ENCODE data around the gene SH3RF3.

Gene SH3RF3

GRCh38 chr2:109261906-109262631 lies 133.1 kb downstream of the SH3RF3 start:
- DNase-seq (ENCODE audit: low spot score), result no peak

- DNase-seq (ENCODE audit: low spot score), result no peak
These were observed 135.8 kb downstream of the SH3RF3 start for GRCh38 chr2:109264595-109265328.

GRCh38 chr2:109265369-109265768 lies 136.4 kb downstream of the SH3RF3 start:
- no peak for DNase-seq (ENCODE audit: low spot score)

GRCh38 chr2:109265953-109266352 lies 136.9 kb downstream of the SH3RF3 start:
- no peak for DNase-seq (ENCODE audit: low spot score)

GRCh38 chr2:109266496-109266895 lies 137.5 kb downstream of the SH3RF3 start:
- DNase-seq (ENCODE audit: low spot score), result no peak

- no peak for DNase-seq (ENCODE audit: low spot score)
These were observed 138.2 kb downstream of the SH3RF3 start for GRCh38 chr2:109266998-109267854.

- no peak for DNase-seq (ENCODE audit: low spot score)
These were observed 139.9 kb downstream of the SH3RF3 start for GRCh38 chr2:109268916-109269315.

- no peak for DNase-seq (ENCODE audit: low spot score)
These were observed 140.9 kb downstream of the SH3RF3 start for GRCh38 chr2:109269706-109270504.

GRCh38 chr2:109270505-109271312 lies 141.7 kb downstream of the SH3RF3 start:
- DNase-seq (ENCODE audit: low spot score), result no peak

GRCh38 chr2:109271920-109272319 lies 142.9 kb downstream of the SH3RF3 start:
- DNase-seq (ENCODE audit: low spot score), result no peak

- DNase-seq (ENCODE audit: low spot score), result no peak
These were observed 143.5 kb downstream of the SH3RF3 start for GRCh38 chr2:109272461-109272860.

- no peak for DNase-seq (ENCODE audit: low spot score)
These were observed 146.4 kb downstream of the SH3RF3 start for GRCh38 chr2:109275120-109276012.

- no peak for DNase-seq (ENCODE audit: low spot score)
These were observed 148.4 kb downstream of the SH3RF3 start for GRCh38 chr2:109277406-109277805.

GRCh38 chr2:109279243-109279860 lies 150.3 kb downstream of the SH3RF3 start:
- DNase-seq (ENCODE audit: low spot score), result no peak

GRCh38 chr2:109280804-109281203 lies 151.8 kb downstream of the SH3RF3 start:
- DNase-seq (ENCODE audit: low spot score), result no peak

GRCh38 chr2:109282360-109282759 lies 153.4 kb downstream of the SH3RF3 start:
- no peak for DNase-seq (ENCODE audit: low spot score)

- DNase-seq (ENCODE audit: low spot score), result no peak
These were observed 153.9 kb downstream of the SH3RF3 start for GRCh38 chr2:109282865-109283264.

- no peak for DNase-seq (ENCODE audit: low spot score)
These were observed 155.8 kb downstream of the SH3RF3 start for GRCh38 chr2:109284826-109285225.

GRCh38 chr2:109285244-109285651 lies 156.2 kb downstream of the SH3RF3 start:
- no peak for DNase-seq (ENCODE audit: low spot score)

Data from NAMALWA (cell line).